Endothelial cell (in vitro differentiated cells): Measurements from ENCODE around the gene NRROS. TPM values are rescaled to one million over a fixed set of nuclear protein-coding genes. Genes with fewer than 3 reads are reported as not detected.

Experiments
- DNase-seq: peaks from one replicate; pipeline ENCODE4 v3.0.0; 2021; ENCODE audit warnings: low spot score
- H3K27ac Mint-ChIP-seq: one replicate; pipeline ENCODE4 v1.8.0; 2021; ENCODE audit warnings: mixed read lengths, inconsistent platforms; ENCODE audit not compliant: unreplicated experiment
- H3K27me3 Mint-ChIP-seq: one replicate; pipeline ENCODE4 v1.8.0; 2021; ENCODE audit warnings: mild to moderate bottlenecking, moderate library complexity, mixed read lengths, inconsistent platforms; ENCODE audit not compliant: unreplicated experiment
- H3K36me3 Mint-ChIP-seq: one replicate; pipeline ENCODE4 v1.8.0; 2021; ENCODE audit warnings: mild to moderate bottlenecking, low read depth, mixed read lengths, inconsistent platforms; ENCODE audit not compliant: unreplicated experiment
- H3K4me1 Mint-ChIP-seq: one replicate; pipeline ENCODE4 v1.8.0; 2021; ENCODE audit warnings: mild to moderate bottlenecking, mixed read lengths, inconsistent platforms; ENCODE audit not compliant: unreplicated experiment
- H3K4me3 Mint-ChIP-seq: one replicate; pipeline ENCODE4 v1.8.0; 2021; ENCODE audit warnings: mild to moderate bottlenecking, mixed read lengths, inconsistent platforms; ENCODE audit not compliant: unreplicated experiment
- H3K9me3 Mint-ChIP-seq: one replicate; pipeline ENCODE4 v1.8.0; 2021; ENCODE audit warnings: mixed read lengths, inconsistent platforms; ENCODE audit not compliant: unreplicated experiment
- CTCF ChIP-seq: fragments of 200-600 bp; sonication (generic); IDR thresholded peaks from one replicate; pipeline ENCODE4 v1.5.0; 2021; ENCODE audit warnings: antibody characterized with exemption; ENCODE audit not compliant: unreplicated experiment
- total RNA-seq: library from RNA; stranded (reverse); fragmentation: NEBNext Ultra II Directional; extraction: Animal tissue kit (Norgen Biotek cat#: 25700); gene quantifications from one replicate; pipeline ENCODE4 v1.2.1, GENCODE V29; 2021; ENCODE audit not compliant: unreplicated experiment

Gene NRROS
- total RNA-seq, 1 donor from 2014 or later = 18.6 TPM

GRCh38 chr3:196652961-196653795 lies 13.7 kb downstream of the NRROS start:
- H3K27ac Mint-ChIP-seq = no peak overlapping the region
- H3K4me3 Mint-ChIP-seq = no peak overlapping the region
- peaks cover 23% of the 10 kb centered on the region for H3K36me3 Mint-ChIP-seq
- no peak for DNase-seq
- H3K9me3 Mint-ChIP-seq = no peaks in the 10 kb centered on the region
- TF ChIP-seq CTCF = no peak
- H3K4me1 Mint-ChIP-seq = peaks cover 22% of the 10 kb centered on the region
- no peaks in the 10 kb centered on the region for H3K27me3 Mint-ChIP-seq

- Mint-ChIP-seq H3K27ac (no peak overlapping the region), H3K27me3 (no peaks in the 10 kb centered on the region), H3K4me1 (peaks cover 22% of the 10 kb centered on the region), H3K36me3 (peaks cover 28% of the 10 kb centered on the region), H3K9me3 (no peaks in the 10 kb centered on the region), H3K4me3 (no peak overlapping the region)
- DNase-seq = no peak
- no peak for TF ChIP-seq CTCF
Measured at GRCh38 chr3:196654006-196654734, 14.7 kb downstream of the NRROS start.

GRCh38 chr3:196654735-196655090 lies 15.2 kb downstream of the NRROS start:
- no peak overlapping the region for H3K4me3 Mint-ChIP-seq
- no peak overlapping the region for H3K27ac Mint-ChIP-seq
- no peaks in the 10 kb centered on the region for H3K27me3 Mint-ChIP-seq
- no peak for TF ChIP-seq CTCF
- DNase-seq = no peak
- H3K4me1 Mint-ChIP-seq = peaks cover 22% of the 10 kb centered on the region
- H3K9me3 Mint-ChIP-seq = no peaks in the 10 kb centered on the region
- H3K36me3 Mint-ChIP-seq = peaks cover 28% of the 10 kb centered on the region

- no peak for TF ChIP-seq CTCF
- no peak for DNase-seq
- Mint-ChIP-seq H3K36me3 (peaks cover 26% of the 10 kb centered on the region), H3K9me3 (no peaks in the 10 kb centered on the region), H3K27ac (no peak overlapping the region), H3K4me3 (no peak overlapping the region), H3K27me3 (no peaks in the 10 kb centered on the region), H3K4me1 (peaks cover 22% of the 10 kb centered on the region)
Measured at GRCh38 chr3:196655496-196655895, 16.0 kb downstream of the NRROS start.

GRCh38 chr3:196656213-196656612 lies 16.7 kb downstream of the NRROS start:
- Mint-ChIP-seq H3K4me3 (no peak overlapping the region), H3K27me3 (no peaks in the 10 kb centered on the region), H3K4me1 (peaks cover 15% of the 10 kb centered on the region), H3K27ac (peak overlapping the region; percentile 48), H3K9me3 (no peaks in the 10 kb centered on the region), H3K36me3 (peaks cover 24% of the 10 kb centered on the region)
- no peak for TF ChIP-seq CTCF
- no peak for DNase-seq
